ENCODE measurements around the gene SLC22A23. TPM values are rescaled to one million over a fixed set of nuclear protein-coding genes. Genes with fewer than 3 reads are reported as not detected.

SLC22A23 gene
- total RNA-seq, 2 donors from 2014 or later, result 11.1 to 13.3 TPM

DNA sequence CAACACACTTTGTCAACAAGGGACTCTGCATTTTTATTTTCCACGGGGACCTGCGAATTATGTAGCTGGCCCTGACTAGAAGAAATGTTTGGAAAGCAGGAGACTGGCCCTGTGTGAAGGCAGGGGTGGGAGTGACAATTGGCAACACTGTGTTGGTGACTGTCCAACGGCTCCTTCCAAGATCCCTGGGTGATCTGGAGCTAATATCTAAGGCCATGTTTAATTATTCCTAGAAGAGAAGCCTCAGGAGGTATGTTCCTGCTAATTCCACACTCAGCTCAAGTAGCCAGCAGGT, 13.7 kb downstream of the SLC22A23 start:
- no peak for TF ChIP-seq CTCF (conservative IDR thresholded peaks at IDR 0.05)
- Histone ChIP-seq H3K9me3 (ENCODE audit: control insufficient read depth, low read length) (no peaks in the 10 kb centered on the region), H3K27ac (ENCODE audit: low read depth, low read length) (no peak overlapping the region), H3K36me3 (ENCODE audit: control insufficient read depth, insufficient read depth, low read length) (no peaks in the 10 kb centered on the region), H3K9ac (ENCODE audit: extremely low read depth, low read length, poor library complexity, severe bottlenecking) (no peak overlapping the region), H3K27me3 (ENCODE audit: control insufficient read depth, insufficient read depth, low read length, poor library complexity, severe bottlenecking) (no peaks in the 10 kb centered on the region), H3K4me3 (ENCODE audit: low read length) (no peak overlapping the region), H3K4me1 (ENCODE audit: control insufficient read depth, insufficient read depth, low read length) (peaks cover 20% of the 10 kb centered on the region)
- Mint-ChIP-seq H3K9me3 (peaks cover 2% of the 10 kb centered on the region), H3K4me1 (peaks cover 48% of the 10 kb centered on the region), H3K27ac (peak overlapping the region; percentile 78), H3K36me3 (ENCODE audit: low read depth) (no peaks in the 10 kb centered on the region), H3K27me3 (ENCODE audit: insufficient read depth) (no peaks in the 10 kb centered on the region), H3K4me3 (no peak overlapping the region)
- peak; percentile 52 for DNase-seq
- 77 to 89% methylated on average over 3 of the region's 3 CpGs for WGBS, 2 experiments (ENCODE audit: insufficient coverage in 1 of 2, insufficient read length in 1 of 2)

DNA sequence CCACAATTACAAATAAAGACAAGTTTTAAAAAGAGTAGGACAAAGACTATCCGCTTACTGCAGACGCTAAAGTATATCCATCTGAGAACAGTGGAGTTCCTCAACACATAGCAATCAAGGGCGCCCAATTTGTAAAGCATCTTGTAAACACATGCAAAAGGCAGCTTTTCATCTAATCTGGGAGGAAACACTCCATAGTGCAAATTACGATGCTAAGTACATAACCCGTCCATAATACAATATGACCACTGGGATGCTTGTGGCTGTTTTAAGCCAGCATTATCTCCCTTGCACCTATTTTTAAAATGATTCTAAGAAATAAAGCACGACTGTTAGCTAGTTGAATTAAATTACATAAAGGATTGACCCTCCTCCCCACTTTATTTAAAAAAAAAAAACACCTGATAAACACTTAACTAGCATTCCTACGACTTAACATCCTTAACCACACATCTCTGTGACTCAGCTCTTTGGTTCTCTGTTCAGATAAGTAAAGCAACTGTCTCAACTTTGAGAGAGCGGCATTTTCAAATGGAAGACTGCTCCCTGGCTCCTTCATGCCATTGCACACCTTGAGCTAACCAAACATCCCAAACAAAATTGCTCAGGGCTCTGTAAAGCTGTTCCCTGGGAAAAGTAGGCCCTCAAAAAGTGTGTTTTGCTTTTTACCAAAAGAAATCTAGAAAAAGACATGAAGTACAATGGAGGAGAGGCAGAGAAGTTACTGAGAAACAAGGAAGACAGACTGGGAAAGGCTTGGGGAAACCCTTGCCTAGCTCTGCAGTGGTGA, 14.2 kb downstream of the SLC22A23 start:
- Histone ChIP-seq H3K36me3 (ENCODE audit: control insufficient read depth, insufficient read depth, low read length) (no peaks in the 10 kb centered on the region), H3K4me1 (ENCODE audit: control insufficient read depth, insufficient read depth, low read length) (peaks cover 21% of the 10 kb centered on the region), H3K27me3 (ENCODE audit: control insufficient read depth, insufficient read depth, low read length, poor library complexity, severe bottlenecking) (no peaks in the 10 kb centered on the region), H3K27ac (ENCODE audit: low read depth, low read length) (no peak overlapping the region), H3K4me3 (ENCODE audit: low read length) (no peak overlapping the region), H3K9me3 (ENCODE audit: control insufficient read depth, low read length) (no peaks in the 10 kb centered on the region), H3K9ac (ENCODE audit: extremely low read depth, low read length, poor library complexity, severe bottlenecking) (no peak overlapping the region)
- peaks cover 3% of the 10 kb centered on the region for H3K36me3 Mint-ChIP-seq (ENCODE audit: low read depth)
- H3K4me1 Mint-ChIP-seq, result peaks cover 52% of the 10 kb centered on the region
- H3K27me3 Mint-ChIP-seq (ENCODE audit: insufficient read depth), result no peaks in the 10 kb centered on the region
- WGBS, 2 experiments (ENCODE audit: insufficient coverage in 1 of 2, insufficient read length in 1 of 2), result 81 to 95% methylated on average over 6 to 8 of the region's 8 CpGs
- H3K9me3 Mint-ChIP-seq, result no peaks in the 10 kb centered on the region
- peak; percentile 47 for DNase-seq
- H3K27ac Mint-ChIP-seq, result peak overlapping the region; percentile 78
- H3K4me3 Mint-ChIP-seq, result no peak overlapping the region
- no peak for TF ChIP-seq CTCF (conservative IDR thresholded peaks at IDR 0.05)

DNA sequence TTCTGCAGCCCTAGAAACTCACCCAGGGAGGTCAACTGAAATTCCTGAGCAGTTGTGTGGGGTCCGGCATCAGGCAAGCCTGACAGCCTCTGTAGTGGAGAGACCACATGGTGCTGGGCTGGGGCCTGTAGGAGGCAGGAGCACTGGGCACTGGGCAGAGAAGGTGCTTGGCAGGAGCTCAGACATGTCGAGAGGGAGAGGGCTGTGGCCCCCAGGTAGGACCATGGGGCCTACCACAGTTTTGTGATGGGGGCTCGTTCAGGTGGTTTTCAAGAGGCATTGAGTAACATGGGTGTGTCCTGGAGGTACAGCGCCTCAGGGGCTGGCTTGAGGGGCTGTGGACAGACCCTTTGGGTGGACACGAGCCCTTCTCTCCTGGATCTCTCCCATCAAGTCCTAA, 15.9 kb downstream of the SLC22A23 start:
- no peak for TF ChIP-seq CTCF (conservative IDR thresholded peaks at IDR 0.05)
- H3K9ac ChIP-seq (ENCODE audit: extremely low read depth, low read length, poor library complexity, severe bottlenecking), result no peak overlapping the region
- no peaks in the 10 kb centered on the region for H3K36me3 ChIP-seq (ENCODE audit: control insufficient read depth, insufficient read depth, low read length)
- WGBS, 2 experiments (ENCODE audit: insufficient coverage in 1 of 2, insufficient read length in 1 of 2), result 95 to 97% methylated on average over 5 of the region's 5 CpGs
- Mint-ChIP-seq H3K27ac (no peak overlapping the region), H3K4me1 (peaks cover 52% of the 10 kb centered on the region), H3K9me3 (peaks cover 2% of the 10 kb centered on the region), H3K27me3 (ENCODE audit: insufficient read depth) (no peaks in the 10 kb centered on the region), H3K4me3 (no peak overlapping the region), H3K36me3 (ENCODE audit: low read depth) (peaks cover 7% of the 10 kb centered on the region)
- H3K4me3 ChIP-seq (ENCODE audit: low read length), result no peak overlapping the region
- peak; percentile 26 for DNase-seq
- peaks cover 21% of the 10 kb centered on the region for H3K4me1 ChIP-seq (ENCODE audit: control insufficient read depth, insufficient read depth, low read length)
- no peaks in the 10 kb centered on the region for H3K9me3 ChIP-seq (ENCODE audit: control insufficient read depth, low read length)
- no peak overlapping the region for H3K27ac ChIP-seq (ENCODE audit: low read depth, low read length)
- no peaks in the 10 kb centered on the region for H3K27me3 ChIP-seq (ENCODE audit: control insufficient read depth, insufficient read depth, low read length, poor library complexity, severe bottlenecking)
